Activated CD8-positive, alpha-beta memory T cell treated with anti-CD3 and anti-CD28 coated beads for 36 hours (primary cell): ENCODE data around the gene RAB31. TPM values are rescaled to one million over a fixed set of nuclear protein-coding genes. Genes with fewer than 3 reads are reported as not detected.
"Not testable (repeated sequence)": the region's sequence is repeated elsewhere in the genome, so short reads cannot be mapped to it uniquely, and the experiment has no call there.

ENCODE experiments used
- CTCF ChIA-PET: fragments of 350-600 bp; sonication (Branson Sonifier 250); formaldehyde crosslinking; loops from one replicate; lab custom pipeline; 2021; ENCODE audit warnings: antibody characterized with exemption; lab: Charles Lee
- POLR2A ChIA-PET: fragments of 350-600 bp; sonication (Branson Sonifier 250); formaldehyde crosslinking; loops from one replicate; lab custom pipeline; 2021; ENCODE audit warnings: antibody characterized with exemption; lab: Charles Lee
- total RNA-seq, 2 experiments: library from RNA; stranded (reverse); gene quantifications; one replicate each; pipeline ENCODE4 v1.2.3, GENCODE V29; 2021

RAB31 gene
- total RNA-seq, 2 experiments from 2014 or later: 0.21 to 0.51 TPM

DNA sequence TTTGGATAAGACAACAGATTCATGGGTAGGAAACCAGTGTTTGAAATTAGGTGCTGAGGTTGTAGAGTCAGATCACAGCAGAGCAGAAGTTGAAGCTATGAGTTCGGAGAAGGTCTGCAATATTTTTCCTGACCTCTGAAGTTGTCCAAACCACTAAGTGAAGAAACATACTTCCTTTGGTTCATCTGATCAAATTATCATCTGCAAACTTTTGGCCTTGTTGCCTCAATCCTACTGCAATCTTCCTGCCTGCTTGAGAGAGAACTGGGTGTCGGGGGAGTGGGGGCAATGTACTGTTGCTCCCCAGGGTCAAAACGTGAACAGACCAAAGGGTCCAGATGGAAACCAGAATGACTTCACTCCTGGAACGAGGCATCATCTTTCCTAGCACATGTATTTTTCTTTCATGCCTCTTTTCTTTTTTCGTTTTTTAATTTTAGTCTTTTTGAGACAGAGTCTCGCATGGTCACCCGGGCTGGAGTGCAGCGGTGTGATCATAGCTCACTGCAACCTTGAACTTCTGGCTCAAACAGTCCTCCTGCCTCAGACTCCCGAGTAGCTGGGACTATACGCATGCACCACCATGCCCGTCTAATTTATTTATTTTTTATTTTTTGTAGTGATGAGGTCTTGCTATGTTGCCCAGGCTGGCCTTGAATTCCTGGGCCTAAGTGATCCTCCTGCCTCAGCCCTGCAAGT, 42.7 kb downstream of the RAB31 start:
- POLR2A ChIA-PET: no interaction called here

DNA sequence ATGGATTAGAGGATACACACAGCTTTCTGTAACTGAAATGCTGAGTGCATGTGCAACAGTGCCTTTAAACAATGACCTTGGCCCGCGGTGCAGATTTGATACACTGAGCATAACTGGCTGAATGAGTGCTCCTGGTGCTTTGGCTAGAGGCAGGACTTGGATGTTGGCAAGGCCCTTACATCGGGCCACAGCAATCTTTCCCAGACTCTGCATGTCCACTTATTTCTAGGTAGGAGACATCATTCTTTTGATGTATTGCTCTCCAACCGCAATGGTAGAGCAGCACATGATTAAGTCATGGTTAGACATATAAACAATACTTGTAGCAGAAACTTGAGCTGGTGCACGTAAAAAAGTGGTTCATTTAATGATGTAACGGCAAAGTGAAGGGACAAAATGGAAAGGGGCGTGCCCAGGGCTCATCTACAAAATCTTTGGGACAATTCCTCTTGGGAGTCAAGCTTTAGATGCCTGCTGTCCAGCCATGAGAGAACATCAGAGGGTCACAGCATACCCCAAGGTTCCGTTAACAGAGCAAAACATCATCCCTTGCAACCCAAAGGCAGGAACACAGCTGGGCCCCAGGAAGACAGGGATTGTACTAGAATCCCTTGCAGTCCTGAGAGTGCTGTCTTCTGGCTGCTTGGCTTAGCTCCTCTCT, 43.4 kb downstream of the RAB31 start:
- ChIA-PET CTCF (no interaction called here), POLR2A (no interaction called here)

More for the DNA sequence above, 42.7 kb downstream of the RAB31 start:
- CTCF ChIA-PET: no interaction called here

DNA sequence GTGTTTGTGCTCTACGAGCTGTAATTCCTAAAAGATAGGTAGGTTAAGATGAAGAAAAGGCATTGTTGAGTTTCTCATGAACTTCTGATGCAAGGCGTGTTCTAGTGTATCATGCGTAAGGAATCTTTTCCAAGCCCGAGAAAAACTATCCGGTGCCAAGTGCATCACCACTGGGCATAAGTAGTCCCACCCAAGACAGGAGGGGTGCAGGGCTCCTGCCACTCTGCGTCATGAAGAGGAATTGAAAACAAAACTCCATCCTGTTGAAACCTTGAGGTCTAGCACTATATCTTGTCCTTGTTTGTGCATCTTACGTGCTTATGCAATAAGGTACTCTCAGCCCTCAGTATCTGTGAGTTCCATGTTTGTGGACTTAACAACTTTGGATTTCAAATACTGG, 45.7 kb downstream of the RAB31 start:
- CTCF ChIA-PET: no interaction called here
- POLR2A ChIA-PET: no interaction called here

- POLR2A ChIA-PET: no interaction called here
- CTCF ChIA-PET: no interaction called here
These were observed 47.0 kb downstream of the RAB31 start for GRCh38 chr18:9755110-9755509.

GRCh38 chr18:9755615-9756014, 47.5 kb downstream of the RAB31 start:
- ChIA-PET CTCF (no interaction called here), POLR2A (no interaction called here)

- POLR2A ChIA-PET: no interaction called here
- CTCF ChIA-PET: no interaction called here
These were observed 48.3 kb downstream of the RAB31 start for GRCh38 chr18:9756271-9756932.

- ChIA-PET POLR2A (no interaction called here), CTCF (no interaction called here)
These were observed 48.9 kb downstream of the RAB31 start for GRCh38 chr18:9756933-9757470.

DNA sequence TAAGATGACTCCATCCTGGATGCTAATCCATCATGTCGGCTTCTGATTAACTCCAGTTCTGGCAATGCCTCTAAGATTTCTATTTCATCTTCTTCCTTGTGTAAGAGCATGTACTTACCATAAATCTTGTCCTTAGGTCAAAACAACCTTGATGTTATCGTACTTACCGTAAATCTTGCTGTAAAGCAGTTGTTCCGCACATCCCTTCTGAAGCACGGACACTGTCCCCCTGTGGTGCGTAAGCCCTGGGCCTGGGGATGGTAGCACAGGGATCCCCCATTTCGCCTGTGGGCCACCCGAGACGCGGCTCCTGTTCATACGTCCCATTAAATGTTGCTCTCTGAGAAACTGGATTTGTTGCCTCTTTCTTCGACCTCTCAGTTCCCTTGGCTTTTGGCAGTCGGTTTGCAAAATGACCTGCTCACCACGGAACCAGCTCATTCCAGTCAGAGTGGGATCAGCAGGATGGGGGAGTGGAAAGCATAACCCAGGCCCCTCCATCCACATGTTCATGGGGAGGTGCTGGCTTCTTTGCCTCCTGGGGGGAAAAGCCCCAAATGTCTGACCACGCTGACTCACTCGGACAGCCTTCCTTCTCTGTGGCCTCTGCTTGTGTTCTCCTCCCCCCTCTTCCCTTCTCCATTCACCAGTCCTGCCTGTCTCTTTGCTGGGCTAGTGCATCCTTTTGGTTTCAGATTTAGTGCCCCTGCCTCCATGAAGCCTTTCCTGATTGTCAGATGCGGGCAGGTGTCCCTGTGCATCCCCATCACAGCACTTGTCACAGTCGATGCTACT, 49.9 kb downstream of the RAB31 start:
- POLR2A ChIA-PET: no interaction called here
- CTCF ChIA-PET: no interaction called here

GRCh38 chr18:9758624-9759075, 50.5 kb downstream of the RAB31 start:
- ChIA-PET CTCF (no interaction called here), POLR2A (no interaction called here)

- ChIA-PET CTCF (no interaction called here), POLR2A (no interaction called here)
These were observed 52.5 kb downstream of the RAB31 start for GRCh38 chr18:9760641-9761040.

- ChIA-PET CTCF (no interaction called here), POLR2A (no interaction called here)
These were observed 54.4 kb downstream of the RAB31 start for GRCh38 chr18:9762526-9762925.

GRCh38 chr18:9763157-9763556, 55.1 kb downstream of the RAB31 start:
- CTCF ChIA-PET: no interaction called here
- POLR2A ChIA-PET: no interaction called here

DNA sequence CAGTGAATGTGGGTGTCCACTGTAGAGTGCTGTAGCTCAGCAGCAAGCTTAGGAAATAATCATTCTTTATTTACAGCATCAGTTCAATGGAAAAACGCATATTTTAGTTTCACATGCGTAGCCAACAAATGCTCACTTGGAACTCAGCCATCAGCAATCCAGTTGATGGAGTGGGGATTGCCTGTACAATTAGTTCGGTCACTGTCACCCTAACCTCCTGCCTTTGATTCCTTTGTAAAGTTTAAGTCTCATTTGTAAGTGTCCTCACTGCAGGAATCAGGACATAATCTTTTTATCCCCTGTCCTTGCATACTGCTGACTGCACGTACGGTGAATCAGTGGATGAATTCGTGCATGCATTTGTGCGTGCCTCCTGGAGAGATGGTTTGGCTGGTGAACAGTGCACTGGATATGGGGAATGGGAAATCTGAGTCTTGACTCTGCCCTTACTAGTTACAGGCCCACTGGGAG, 55.9 kb downstream of the RAB31 start:
- ChIA-PET CTCF (no interaction called here), POLR2A (no interaction called here)

DNA sequence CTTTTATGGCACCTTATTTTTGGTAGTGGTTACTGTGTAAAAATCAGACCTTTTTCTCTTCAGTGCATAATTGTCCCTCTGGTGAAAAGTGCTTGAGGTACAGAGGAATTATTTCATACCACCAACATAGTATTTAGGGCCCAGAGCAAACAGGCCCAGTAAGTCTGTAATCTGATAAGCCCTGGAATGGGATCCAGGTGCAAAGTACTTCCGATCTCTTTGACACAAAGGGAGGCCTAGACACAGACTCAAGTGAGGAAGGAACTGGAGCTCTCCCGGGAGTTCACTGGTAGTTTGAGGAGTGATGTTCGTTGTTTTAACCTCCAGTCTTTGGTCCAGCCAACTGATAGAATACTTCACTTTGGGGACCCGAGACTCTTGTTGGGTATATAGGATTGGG, 57.4 kb downstream of the RAB31 start:
- POLR2A ChIA-PET: no interaction called here
- CTCF ChIA-PET: no interaction called here

- CTCF ChIA-PET: no interaction called here
These were observed 58.0 kb downstream of the RAB31 start for GRCh38 chr18:9766076-9766481.

DNA sequence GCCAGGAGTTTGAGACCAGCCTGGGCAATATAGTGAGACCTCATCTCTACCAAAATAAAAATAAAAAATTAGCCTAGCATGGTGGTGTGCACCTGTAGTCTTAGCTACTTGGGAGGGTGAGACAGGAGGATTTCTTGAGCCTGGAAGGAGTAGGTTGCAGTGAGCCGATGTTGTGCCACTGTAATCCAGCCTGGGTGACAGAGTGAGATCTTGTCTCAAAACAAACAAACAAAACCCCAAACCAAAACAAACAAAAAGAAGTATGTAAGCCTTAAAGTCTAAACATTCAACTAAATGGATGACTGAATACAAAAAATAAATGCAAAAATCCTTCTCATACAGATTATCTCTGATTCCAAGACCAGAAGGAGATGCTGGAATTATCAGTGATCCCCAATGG, 58.6 kb downstream of the RAB31 start:
- ChIA-PET POLR2A (no interaction called here), CTCF (no interaction called here)

More at GRCh38 chr18:9766076-9766481, 58.0 kb downstream of the RAB31 start:
- POLR2A ChIA-PET: no interaction called here

DNA sequence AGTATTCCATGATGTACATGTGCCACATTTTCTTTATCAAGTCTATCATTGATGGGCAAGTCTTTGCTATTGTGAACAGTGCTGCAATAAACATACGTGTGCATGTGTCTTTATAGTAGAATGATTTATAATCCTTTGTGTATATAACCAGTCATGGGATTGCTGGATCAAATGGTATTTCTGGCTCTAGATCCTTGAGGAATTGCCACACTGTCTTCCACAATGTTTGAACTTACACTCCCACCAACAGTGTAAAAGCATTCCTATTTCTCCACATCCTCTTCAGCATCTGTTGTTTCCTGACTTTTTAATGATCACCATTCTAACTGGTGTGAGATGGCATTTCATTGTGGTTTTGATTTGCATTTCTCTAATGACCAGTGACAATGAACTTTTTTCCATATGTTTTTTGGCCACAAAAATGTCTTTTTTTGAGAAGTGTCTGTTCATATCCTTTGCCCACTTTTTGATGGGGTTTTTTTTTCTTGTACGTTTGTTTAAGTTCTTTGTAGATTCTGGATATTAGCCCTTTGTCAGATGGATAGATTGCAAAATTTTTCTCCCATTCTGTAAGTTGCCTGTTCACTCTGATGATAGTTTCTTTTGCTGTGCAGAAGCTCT, 60.1 kb downstream of the RAB31 start:
- CTCF ChIA-PET, POLR2A ChIA-PET: not testable (repeated sequence)

DNA sequence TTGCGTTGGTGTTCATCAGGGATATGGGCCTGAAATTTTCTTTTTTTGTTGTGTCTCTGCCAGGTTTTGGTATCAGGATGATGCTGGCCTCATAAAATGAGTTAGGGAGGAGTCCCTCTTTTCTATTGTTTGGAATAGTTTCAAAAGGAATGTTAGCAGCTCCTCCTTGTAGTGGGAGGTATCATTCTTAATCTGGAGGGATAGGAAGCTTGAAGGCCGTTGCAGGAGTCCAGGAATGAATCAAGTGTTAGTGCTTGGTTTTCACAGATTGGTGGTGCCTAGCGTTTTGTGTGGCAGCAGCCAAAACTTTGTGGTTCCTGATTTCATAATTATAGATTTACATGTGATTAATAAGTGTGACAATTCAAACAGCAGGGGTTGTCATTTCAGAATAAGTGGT, 62.0 kb downstream of the RAB31 start:
- CTCF ChIA-PET, POLR2A ChIA-PET: not testable (repeated sequence)

- CTCF ChIA-PET: no interaction called here
- POLR2A ChIA-PET: no interaction called here
These were observed 63.3 kb downstream of the RAB31 start for GRCh38 chr18:9771261-9771976.
